A549 (cell line): ENCODE results near the gene DDX54.

ENCODE experiments used
- CHD2 ChIP-seq: fragments of 150-350 bp; IDR thresholded peaks from 2 replicates; pipeline ENCODE4 v1.6.1; 2014; ENCODE audit warnings: low read length; ENCODE audit not compliant: partially characterized antibody
- MYC ChIP-seq: IDR thresholded peaks from 2 replicates; pipeline ENCODE4 v1.6.1; 2012; ENCODE audit warnings: mild to moderate bottlenecking, inconsistent platforms, low read length, improper control_type of control experiment, borderline replicate concordance
- RFX5 ChIP-seq: fragments of 450-650 bp; IDR thresholded peaks from 2 replicates; pipeline ENCODE4 v1.7.1; 2014; ENCODE audit warnings: antibody characterized with exemption, mild to moderate bottlenecking, moderate library complexity
- SREBF2 ChIP-seq: fragments of 450-650 bp; IDR thresholded peaks from 2 replicates; pipeline ENCODE4 v1.6.1; 2014; ENCODE audit warnings: mild to moderate bottlenecking, moderate library complexity
- TF ChIP-seq, protein P1 (sequence below): fragments of >200 bp; sonication (Bioruptor Twin); formaldehyde crosslinking; IDR thresholded peaks from 3 replicates; pipeline ENCODE4 v1.5.1; 2016
- TF ChIP-seq, protein P2 (sequence below): fragments of 450-650 bp; IDR thresholded peaks from 2 replicates; pipeline ENCODE4 v1.6.1; 2014; ENCODE audit warnings: antibody characterized with exemption
- TF ChIP-seq, protein P3 (sequence below): fragments of >200 bp; sonication (Bioruptor Twin); formaldehyde crosslinking; IDR thresholded peaks from 2 replicates; pipeline ENCODE4 v1.6.1; 2016
- TF ChIP-seq, protein P4 (sequence below): fragments of 200-600 bp; sonication (generic); IDR thresholded peaks from 2 replicates; pipeline ENCODE4 v1.6.1; 2016; ENCODE audit warnings: antibody characterized with exemption, mild to moderate bottlenecking, moderate library complexity

DNA sequence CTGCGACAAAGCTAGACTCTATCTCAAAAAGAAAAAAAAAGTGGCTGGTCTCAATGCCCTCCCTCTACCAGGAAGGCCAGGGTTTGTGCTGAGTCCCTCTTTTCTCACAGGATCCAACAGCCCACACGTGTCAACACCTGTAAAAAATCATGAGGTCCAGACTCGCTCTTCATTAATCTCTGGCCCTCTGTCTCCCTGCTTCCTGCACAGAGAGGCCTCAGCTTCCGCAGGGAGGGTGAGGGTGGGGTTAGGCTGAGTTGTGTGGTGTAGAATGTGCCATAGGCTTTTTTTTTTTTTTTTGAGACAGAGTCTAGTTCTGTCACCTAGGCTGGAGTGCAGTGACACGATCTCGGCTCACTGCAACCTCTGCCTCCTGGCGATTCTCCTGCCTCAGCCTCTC, 29.6 kb downstream of the DDX54 start:
- no peak for TF ChIP-seq SREBF2
- TF ChIP-seq, protein P1, sequence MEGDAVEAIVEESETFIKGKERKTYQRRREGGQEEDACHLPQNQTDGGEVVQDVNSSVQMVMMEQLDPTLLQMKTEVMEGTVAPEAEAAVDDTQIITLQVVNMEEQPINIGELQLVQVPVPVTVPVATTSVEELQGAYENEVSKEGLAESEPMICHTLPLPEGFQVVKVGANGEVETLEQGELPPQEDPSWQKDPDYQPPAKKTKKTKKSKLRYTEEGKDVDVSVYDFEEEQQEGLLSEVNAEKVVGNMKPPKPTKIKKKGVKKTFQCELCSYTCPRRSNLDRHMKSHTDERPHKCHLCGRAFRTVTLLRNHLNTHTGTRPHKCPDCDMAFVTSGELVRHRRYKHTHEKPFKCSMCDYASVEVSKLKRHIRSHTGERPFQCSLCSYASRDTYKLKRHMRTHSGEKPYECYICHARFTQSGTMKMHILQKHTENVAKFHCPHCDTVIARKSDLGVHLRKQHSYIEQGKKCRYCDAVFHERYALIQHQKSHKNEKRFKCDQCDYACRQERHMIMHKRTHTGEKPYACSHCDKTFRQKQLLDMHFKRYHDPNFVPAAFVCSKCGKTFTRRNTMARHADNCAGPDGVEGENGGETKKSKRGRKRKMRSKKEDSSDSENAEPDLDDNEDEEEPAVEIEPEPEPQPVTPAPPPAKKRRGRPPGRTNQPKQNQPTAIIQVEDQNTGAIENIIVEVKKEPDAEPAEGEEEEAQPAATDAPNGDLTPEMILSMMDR = no peak
- TF ChIP-seq, protein P2, sequence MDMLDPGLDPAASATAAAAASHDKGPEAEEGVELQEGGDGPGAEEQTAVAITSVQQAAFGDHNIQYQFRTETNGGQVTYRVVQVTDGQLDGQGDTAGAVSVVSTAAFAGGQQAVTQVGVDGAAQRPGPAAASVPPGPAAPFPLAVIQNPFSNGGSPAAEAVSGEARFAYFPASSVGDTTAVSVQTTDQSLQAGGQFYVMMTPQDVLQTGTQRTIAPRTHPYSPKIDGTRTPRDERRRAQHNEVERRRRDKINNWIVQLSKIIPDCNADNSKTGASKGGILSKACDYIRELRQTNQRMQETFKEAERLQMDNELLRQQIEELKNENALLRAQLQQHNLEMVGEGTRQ = no peak
- TF ChIP-seq, protein P3, sequence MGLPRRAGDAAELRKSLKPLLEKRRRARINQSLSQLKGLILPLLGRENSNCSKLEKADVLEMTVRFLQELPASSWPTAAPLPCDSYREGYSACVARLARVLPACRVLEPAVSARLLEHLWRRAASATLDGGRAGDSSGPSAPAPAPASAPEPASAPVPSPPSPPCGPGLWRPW = no peak
- TF ChIP-seq RFX5 = no peak
- no peak for TF ChIP-seq MYC
- no peak for TF ChIP-seq CHD2
- TF ChIP-seq, protein P4, sequence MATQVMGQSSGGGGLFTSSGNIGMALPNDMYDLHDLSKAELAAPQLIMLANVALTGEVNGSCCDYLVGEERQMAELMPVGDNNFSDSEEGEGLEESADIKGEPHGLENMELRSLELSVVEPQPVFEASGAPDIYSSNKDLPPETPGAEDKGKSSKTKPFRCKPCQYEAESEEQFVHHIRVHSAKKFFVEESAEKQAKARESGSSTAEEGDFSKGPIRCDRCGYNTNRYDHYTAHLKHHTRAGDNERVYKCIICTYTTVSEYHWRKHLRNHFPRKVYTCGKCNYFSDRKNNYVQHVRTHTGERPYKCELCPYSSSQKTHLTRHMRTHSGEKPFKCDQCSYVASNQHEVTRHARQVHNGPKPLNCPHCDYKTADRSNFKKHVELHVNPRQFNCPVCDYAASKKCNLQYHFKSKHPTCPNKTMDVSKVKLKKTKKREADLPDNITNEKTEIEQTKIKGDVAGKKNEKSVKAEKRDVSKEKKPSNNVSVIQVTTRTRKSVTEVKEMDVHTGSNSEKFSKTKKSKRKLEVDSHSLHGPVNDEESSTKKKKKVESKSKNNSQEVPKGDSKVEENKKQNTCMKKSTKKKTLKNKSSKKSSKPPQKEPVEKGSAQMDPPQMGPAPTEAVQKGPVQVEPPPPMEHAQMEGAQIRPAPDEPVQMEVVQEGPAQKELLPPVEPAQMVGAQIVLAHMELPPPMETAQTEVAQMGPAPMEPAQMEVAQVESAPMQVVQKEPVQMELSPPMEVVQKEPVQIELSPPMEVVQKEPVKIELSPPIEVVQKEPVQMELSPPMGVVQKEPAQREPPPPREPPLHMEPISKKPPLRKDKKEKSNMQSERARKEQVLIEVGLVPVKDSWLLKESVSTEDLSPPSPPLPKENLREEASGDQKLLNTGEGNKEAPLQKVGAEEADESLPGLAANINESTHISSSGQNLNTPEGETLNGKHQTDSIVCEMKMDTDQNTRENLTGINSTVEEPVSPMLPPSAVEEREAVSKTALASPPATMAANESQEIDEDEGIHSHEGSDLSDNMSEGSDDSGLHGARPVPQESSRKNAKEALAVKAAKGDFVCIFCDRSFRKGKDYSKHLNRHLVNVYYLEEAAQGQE = no peak
